GM20431 (cell line): ENCODE measurements around the gene NQO2.
"Not testable (repeated sequence)": the region's sequence is repeated elsewhere in the genome, so short reads cannot be mapped to it uniquely, and the experiment has no call there.

ENCODE experiments used
- in situ Hi-C: fragments of 300-500 bp; cut with MseI, MboI; formaldehyde crosslinking; loops from one replicate; pipeline ENCODE4 v1.15.0; 2020; ENCODE audit warnings: low sequenced_read_pairs; ENCODE audit not compliant: unreplicated experiment

Gene NQO2

GRCh38 chr6:3008712-3009265 is 9.1 kb downstream of the NQO2 start:
- in situ Hi-C loops, result not testable (repeated sequence)

- in situ Hi-C loops, result loop anchor here (5.0 kb wide), 1 partner anchor 37 kb away; no protein-coding TSS in a partner anchor
These were observed 10.2 kb downstream of the NQO2 start for GRCh38 chr6:3009930-3010329.

- in situ Hi-C loops, result loop anchor here (5.0 kb wide), 1 partner anchor 36 kb away; no protein-coding TSS in a partner anchor
These were observed 11.5 kb downstream of the NQO2 start for GRCh38 chr6:3011158-3011557.

GRCh38 chr6:3011592-3011991 is 11.9 kb downstream of the NQO2 start:
- in situ Hi-C loops, result loop anchor here (5.0 kb wide), 1 partner anchor 36 kb away; no protein-coding TSS in a partner anchor

GRCh38 chr6:3013486-3013885 is 13.8 kb downstream of the NQO2 start:
- in situ Hi-C loops, result loop anchor here (5.0 kb wide), 1 partner anchor 34 kb away; no protein-coding TSS in a partner anchor

GRCh38 chr6:3013901-3014674 is 14.4 kb downstream of the NQO2 start:
- in situ Hi-C loops, result loop anchor here (5.0 kb wide), 1 partner anchor 33 kb away; no protein-coding TSS in a partner anchor

- in situ Hi-C loops, result loop anchor here (5.0 kb wide), 1 partner anchor 33 kb away; no protein-coding TSS in a partner anchor
These were observed 15.0 kb downstream of the NQO2 start for GRCh38 chr6:3014675-3015066.

- in situ Hi-C loops, result no loop called here
These were observed 15.4 kb downstream of the NQO2 start for GRCh38 chr6:3015144-3015543.

GRCh38 chr6:3016473-3017280 is 17.0 kb downstream of the NQO2 start:
- in situ Hi-C loops, result no loop called here

GRCh38 chr6:3017304-3017703 is 17.6 kb downstream of the NQO2 start:
- in situ Hi-C loops, result no loop called here

- in situ Hi-C loops, result no loop called here
These were observed 19.4 kb downstream of the NQO2 start for GRCh38 chr6:3019065-3019464.

GRCh38 chr6:3019749-3020320 is 20.1 kb downstream of the NQO2 start:
- in situ Hi-C loops, result no loop called here

- in situ Hi-C loops, result not testable (repeated sequence)
These were observed 21.4 kb downstream of the NQO2 start for GRCh38 chr6:3020976-3021598.

- in situ Hi-C loops, result no loop called here
These were observed 23.3 kb downstream of the NQO2 start for GRCh38 chr6:3022765-3023662.

GRCh38 chr6:3023663-3024483 is 24.2 kb downstream of the NQO2 start:
- in situ Hi-C loops, result no loop called here

- in situ Hi-C loops, result no loop called here
These were observed 27.3 kb downstream of the NQO2 start for GRCh38 chr6:3026791-3027626.

- in situ Hi-C loops, result not testable (repeated sequence)
These were observed 28.5 kb downstream of the NQO2 start for GRCh38 chr6:3028156-3028555.
